Lower leg skin (tissue), 4 donors: ENCODE results near the gene NRXN2. TPM values are rescaled to one million over a fixed set of nuclear protein-coding genes. Genes with fewer than 3 reads are reported as not detected.

Experiments
- DNase-seq, 2 donors: peaks; one replicate each; pipeline ENCODE4 v3.0.0-alpha.2; 2019; ENCODE audit warnings: low spot score in 2 of 2
- H3K4me3 ChIP-seq: fragments of 200-600 bp; sonication (generic); 2 replicates; pipeline ENCODE4 v1.5.1; 2017; ENCODE audit warnings: mild to moderate bottlenecking, low read depth; ENCODE audit not compliant: poor library complexity, severe bottlenecking
- POLR2A ChIP-seq, 2 donors: fragments of 450-650 bp; IDR thresholded peaks; one replicate each; pipeline ENCODE4 v1.6.1; 2016 to 2017; ENCODE audit warnings: antibody characterized with exemption in 2 of 2, mild to moderate bottlenecking in 1 of 2, moderate library complexity in 1 of 2
- WGBS, 2 donors: methylation state at CpG; one replicate each; pipeline ENCODE4 v1.1.5; 2018; 5-methylcytosine and 5-hydroxymethylcytosine counted together
- intact Hi-C: fragments of 100-400 bp; cut with DNase I; formaldehyde crosslinking; loops from one replicate; pipeline ENCODE4 v1.15.0; 2023; ENCODE audit warnings: low total_unique reads
- total RNA-seq, 4 donors: library from RNA; depleted of rRNA; stranded (reverse); fragments of >200 nt; gene quantifications; one replicate each; pipeline ENCODE4 v1.1.0, GENCODE V29; 2016
- TF ChIP-seq, protein P1 (sequence below), 3 donors: fragments of 450-650 bp; IDR thresholded peaks; one replicate each; pipeline ENCODE4 v1.5.1; 2016; ENCODE audit warnings: antibody characterized with exemption in 3 of 3, mild to moderate bottlenecking in 3 of 3, moderate library complexity in 2 of 3

The NRXN2 gene
- total RNA-seq, 4 donors from 2014 or later, result 0.27 to 7.0 (median 1.1) TPM; not detected in 1

GRCh38 chr11:64643920-64644646 is 78.9 kb downstream of the NRXN2 start:
- WGBS, 2 donors, result 14 to 17% methylated on average over 13 to 18 of the region's 19 CpGs
- H3K4me3 ChIP-seq, result no peak overlapping the region
- no peak for TF ChIP-seq POLR2A (IDR thresholded peaks at IDR 0.05)
- TF ChIP-seq, protein P1, sequence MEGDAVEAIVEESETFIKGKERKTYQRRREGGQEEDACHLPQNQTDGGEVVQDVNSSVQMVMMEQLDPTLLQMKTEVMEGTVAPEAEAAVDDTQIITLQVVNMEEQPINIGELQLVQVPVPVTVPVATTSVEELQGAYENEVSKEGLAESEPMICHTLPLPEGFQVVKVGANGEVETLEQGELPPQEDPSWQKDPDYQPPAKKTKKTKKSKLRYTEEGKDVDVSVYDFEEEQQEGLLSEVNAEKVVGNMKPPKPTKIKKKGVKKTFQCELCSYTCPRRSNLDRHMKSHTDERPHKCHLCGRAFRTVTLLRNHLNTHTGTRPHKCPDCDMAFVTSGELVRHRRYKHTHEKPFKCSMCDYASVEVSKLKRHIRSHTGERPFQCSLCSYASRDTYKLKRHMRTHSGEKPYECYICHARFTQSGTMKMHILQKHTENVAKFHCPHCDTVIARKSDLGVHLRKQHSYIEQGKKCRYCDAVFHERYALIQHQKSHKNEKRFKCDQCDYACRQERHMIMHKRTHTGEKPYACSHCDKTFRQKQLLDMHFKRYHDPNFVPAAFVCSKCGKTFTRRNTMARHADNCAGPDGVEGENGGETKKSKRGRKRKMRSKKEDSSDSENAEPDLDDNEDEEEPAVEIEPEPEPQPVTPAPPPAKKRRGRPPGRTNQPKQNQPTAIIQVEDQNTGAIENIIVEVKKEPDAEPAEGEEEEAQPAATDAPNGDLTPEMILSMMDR (IDR thresholded peaks at IDR 0.05), result no peak
- intact Hi-C loops, result loop anchor here (10.0 kb wide), 1 partner anchor 269 kb away; no protein-coding TSS in a partner anchor
- no peak for DNase-seq

DNA sequence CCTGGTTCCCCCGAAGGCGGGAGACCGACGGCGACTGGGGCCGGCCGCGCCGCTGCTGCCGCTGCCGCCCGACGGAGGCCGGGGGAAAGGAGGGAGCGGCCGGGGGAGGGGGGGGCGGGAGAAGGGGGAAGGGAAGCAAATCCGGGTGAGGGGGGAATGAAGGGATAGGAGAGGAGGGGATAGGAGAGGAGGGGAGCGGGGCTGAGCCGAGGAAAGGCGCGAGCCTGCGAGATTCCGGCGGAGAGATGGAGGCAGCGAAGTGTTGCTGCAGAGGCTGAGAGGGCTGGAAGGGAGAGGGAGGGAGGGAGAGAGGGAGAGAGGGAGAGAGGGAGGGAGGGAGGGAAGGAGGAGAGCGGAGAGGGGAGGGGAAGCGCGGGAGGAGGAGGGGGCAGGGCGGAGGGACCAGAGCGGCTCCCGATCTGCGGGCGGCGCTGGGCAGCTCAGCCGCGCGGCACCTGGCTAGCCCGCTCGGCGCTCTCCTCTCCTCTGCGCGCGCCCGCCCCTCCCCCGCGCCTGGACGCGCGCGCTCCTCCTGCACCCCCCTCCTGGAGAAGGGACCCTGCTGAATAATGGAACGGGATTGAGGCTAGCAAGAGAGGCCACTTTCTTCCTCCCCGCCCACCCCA is 79.6 kb downstream of the NRXN2 start:
- TF ChIP-seq, protein P1 (IDR thresholded peaks at IDR 0.05), result no peak
- no peak for TF ChIP-seq POLR2A (IDR thresholded peaks at IDR 0.05)
- intact Hi-C loops, result loop anchor here (10.0 kb wide), 1 partner anchor 269 kb away; no protein-coding TSS in a partner anchor
- WGBS, 2 donors, result 0 to 2% methylated on average over 33 to 50 of the region's 53 CpGs
- no peak for DNase-seq
- H3K4me3 ChIP-seq, result no peak overlapping the region

DNA sequence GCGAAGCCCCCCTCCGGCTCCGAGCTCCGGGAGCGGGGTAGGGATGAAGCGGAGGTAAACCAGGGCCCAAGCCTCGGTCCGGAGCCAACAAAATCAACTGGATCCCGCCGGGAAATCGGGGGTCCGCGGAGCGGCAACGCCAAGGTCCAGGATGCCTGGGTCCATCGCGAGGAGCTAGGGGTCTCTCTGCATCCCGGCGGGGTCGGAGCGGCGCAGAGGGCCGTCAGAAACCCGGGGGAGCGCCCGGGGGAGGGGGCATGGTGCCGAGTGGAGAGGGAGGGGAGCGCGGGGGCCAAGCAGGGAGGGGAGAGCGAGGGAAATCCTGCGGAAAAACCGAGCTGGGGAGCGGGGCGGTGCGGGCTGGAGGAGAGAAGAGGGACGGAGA is 80.1 kb downstream of the NRXN2 start:
- H3K4me3 ChIP-seq, result no peak overlapping the region
- TF ChIP-seq, protein P1 (IDR thresholded peaks at IDR 0.05), result no peak
- TF ChIP-seq POLR2A (IDR thresholded peaks at IDR 0.05), result no peak
- intact Hi-C loops, result loop anchor here (10.0 kb wide), 1 partner anchor 268 kb away; no protein-coding TSS in a partner anchor
- no peak for DNase-seq
- WGBS, 2 donors, result 2% methylated on average over 27 to 32 of the region's 36 CpGs

DNA sequence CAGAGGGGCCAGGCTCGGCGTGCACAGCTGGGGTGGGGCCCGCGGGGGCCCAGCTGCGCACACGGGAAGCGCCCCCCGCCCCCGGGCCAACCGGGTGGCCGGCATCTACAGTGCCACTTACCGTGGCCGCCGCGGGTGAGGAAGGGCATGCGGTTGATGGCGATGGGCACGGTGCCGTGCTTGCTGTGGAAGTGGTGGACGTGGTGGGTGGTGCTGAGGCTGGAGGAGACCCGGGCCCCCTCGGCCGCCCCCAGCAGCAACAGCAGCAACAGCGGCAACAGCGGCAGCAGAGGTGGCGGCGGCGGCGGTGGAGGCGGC is 80.6 kb downstream of the NRXN2 start:
- 4% methylated on average over 9 to 14 of the region's 30 CpGs for WGBS, 2 donors
- no peak overlapping the region for H3K4me3 ChIP-seq
- intact Hi-C loops, result loop anchor here (10.0 kb wide), 1 partner anchor 268 kb away; no protein-coding TSS in a partner anchor
- DNase-seq, result no peak
- no peak for TF ChIP-seq POLR2A (IDR thresholded peaks at IDR 0.05)
- TF ChIP-seq, protein P1 (IDR thresholded peaks at IDR 0.05), result no peak

DNA sequence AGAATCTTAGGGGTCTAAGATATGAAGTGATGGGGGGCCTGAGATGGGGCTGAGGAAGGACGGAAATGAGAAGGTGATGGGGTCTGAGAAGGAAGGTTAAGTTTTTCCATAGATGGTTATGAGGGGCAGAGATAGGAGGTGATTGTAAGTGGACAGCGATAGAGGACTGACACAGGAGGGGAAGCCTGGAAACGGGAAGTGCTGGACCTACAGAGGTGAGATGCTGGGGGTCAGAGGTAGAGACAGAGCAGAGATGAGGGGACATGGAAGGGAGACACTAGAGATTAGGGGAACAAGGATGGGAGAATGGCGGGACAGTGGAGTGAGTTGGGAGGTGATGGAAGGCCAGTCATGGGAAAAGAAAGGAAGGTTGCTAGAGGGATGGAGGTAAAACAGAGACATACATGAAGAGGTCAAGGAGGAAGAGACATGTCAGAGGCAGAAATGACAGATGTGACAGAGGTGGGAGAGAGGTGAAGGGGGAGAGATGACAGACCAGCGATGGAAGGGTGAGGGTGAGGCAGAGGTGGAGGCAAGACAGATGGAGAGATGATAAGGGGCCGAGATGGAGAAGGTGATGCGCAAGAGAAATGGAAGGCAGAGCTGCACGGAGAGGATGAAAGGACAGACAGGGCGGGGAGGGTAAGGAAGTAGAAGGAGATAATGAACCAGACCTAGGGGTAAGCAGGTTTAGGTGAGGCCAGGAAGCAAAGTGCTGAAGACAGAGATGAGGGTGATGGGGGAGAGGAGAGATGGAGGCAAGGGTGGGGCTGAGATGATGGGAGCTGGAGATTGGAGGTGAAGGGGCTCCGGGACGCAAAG is 81.2 kb downstream of the NRXN2 start:
- TF ChIP-seq, protein P1 (IDR thresholded peaks at IDR 0.05), result no peak
- no peak for TF ChIP-seq POLR2A (IDR thresholded peaks at IDR 0.05)
- no peak for DNase-seq
- intact Hi-C loops, result loop anchor here (10.0 kb wide), 1 partner anchor 267 kb away; no protein-coding TSS in a partner anchor
- 51 to 57% methylated on average over 11 of the region's 11 CpGs for WGBS, 2 donors
- no peak overlapping the region for H3K4me3 ChIP-seq
